K562 (cell line): ENCODE measurements around the gene SNIP1. TPM values are rescaled to one million over a fixed set of nuclear protein-coding genes. Genes with fewer than 3 reads are reported as not detected.

Experiments used
- ATAC-seq: fragments of 200-7000 bp; cut with Tn5 transposase; 3 replicates; pipeline ENCODE4 v1.9.1; 2020; ENCODE audit warnings: moderate library complexity
- BruUV-seq: library from RNA; stranded (reverse); fragments of 400-500 nt; replicated peaks from 2 replicates; lab custom pipeline; 2021; lab: Mats Ljungman, UMichigan
- CTCF ChIA-PET: fragments of 300-600 bp; formaldehyde crosslinking; extraction: SDS; loops from one replicate; lab custom pipeline; 2021; ENCODE audit warnings: low intra/inter-chr PET ratio; lab: Yijun Ruan, JAX
- POLR2A ChIA-PET: fragments of 300-600, 350-650 bp; sonication (Branson Sonifier 250); formaldehyde crosslinking; extraction: SDS; loops from one replicate; lab custom pipeline; 2021; ENCODE audit warnings: antibody characterized with exemption, inconsistent platforms; lab: Yijun Ruan, JAX
- DNase-seq, 4 experiments: peaks; one replicate each; pipeline versions ENCODE4 v3.0.0 to v3.0.0-alpha.2; 2011 to 2018; ENCODE audit warnings: low spot score in 3 of 4, mixed read lengths in 3 of 4; ENCODE audit errors: extremely low read depth in 1 of 4
- FAIRE-seq: peaks from 2 replicates; lab custom pipeline; 2011; peaks lifted over from hg19 to GRCh38; lab: Jason Lieb, UNC
- H2AFZ ChIP-seq: 2 replicates; pipeline ENCODE4 v1.6.0; 2011; ENCODE audit warnings: low read depth, low read length, control low read depth, inconsistent platforms
- H3K27ac ChIP-seq: fragments of 200-600 bp; 3 replicates; pipeline ENCODE4 v1.8.0; 2011; ENCODE audit warnings: low read depth, mild to moderate bottlenecking, control low read depth, inconsistent platforms, low read length, moderate library complexity, mixed read lengths; ENCODE audit errors: extremely low read depth
- H3K27me3 ChIP-seq, 2 experiments: fragments of 300-600 bp in 1 of 2; 2 replicates in 1 of 2; 3 replicates in 1 of 2; pipeline versions ENCODE4 v1.6.0 to v1.8.0; 2011; ENCODE audit warnings: inconsistent platforms in 2 of 2, low read length in 2 of 2, mild to moderate bottlenecking in 1 of 2, mixed read lengths in 1 of 2, moderate library complexity in 1 of 2; ENCODE audit not compliant: control insufficient read depth in 2 of 2, insufficient read depth in 2 of 2
- H3K36me3 ChIP-seq: fragments of 300-600 bp; 3 replicates; pipeline ENCODE4 v1.8.0; 2011; ENCODE audit warnings: mild to moderate bottlenecking, low read length, inconsistent platforms; ENCODE audit not compliant: control insufficient read depth, insufficient read depth
- H3K4me1 ChIP-seq, 2 experiments: fragments of 200-600 bp in 1 of 2; replicated peaks in 1 of 2; 2 replicates in 1 of 2; 3 replicates in 1 of 2; pipeline versions ENCODE4 v1.5.1 to v1.8.0; 2011; ENCODE audit warnings: inconsistent platforms in 2 of 2, low read length in 2 of 2, mild to moderate bottlenecking in 1 of 2, mixed read lengths in 1 of 2, moderate library complexity in 1 of 2; ENCODE audit not compliant: control insufficient read depth in 2 of 2, insufficient read depth in 2 of 2
- H3K4me2 ChIP-seq: 2 replicates; pipeline ENCODE4 v1.6.1; 2011; ENCODE audit warnings: low read length, control low read depth, inconsistent platforms, mixed read lengths; ENCODE audit not compliant: insufficient read depth
- H3K4me3 ChIP-seq: fragments of 200-600 bp; sonication (generic), shearing (Covaris generic); 2 replicates; pipeline ENCODE4 v1.5.1; 2016; ENCODE audit warnings: control low read depth, inconsistent platforms
- H3K79me2 ChIP-seq: fragments of 200-600 bp; 3 replicates; pipeline ENCODE4 v1.8.0; 2011; ENCODE audit warnings: low read length, inconsistent platforms; ENCODE audit not compliant: control insufficient read depth, insufficient read depth
- H3K9ac ChIP-seq, 2 experiments: 2 replicates each; pipeline versions ENCODE4 v1.6.0 to v1.6.1; 2011; ENCODE audit warnings: low read depth in 2 of 2, low read length in 2 of 2, control low read depth in 1 of 2, inconsistent platforms in 1 of 2, mild to moderate bottlenecking in 1 of 2, mixed read lengths in 1 of 2; ENCODE audit not compliant: insufficient read depth in 1 of 2
- H3K9me1 ChIP-seq: one replicate; pipeline ENCODE4 v1.6.0; 2011; ENCODE audit warnings: inconsistent platforms, mild to moderate bottlenecking, low read length, moderate library complexity; ENCODE audit not compliant: control insufficient read depth, insufficient read depth
- H3K9me3 ChIP-seq: replicated peaks from 2 replicates; pipeline ENCODE4 v1.5.1; 2011; ENCODE audit warnings: low read depth, low read length, inconsistent platforms; ENCODE audit not compliant: control insufficient read depth, insufficient read depth
- H4K20me1 ChIP-seq: replicated peaks from 2 replicates; pipeline ENCODE4 v1.6.1; 2011; ENCODE audit warnings: low read length, inconsistent platforms, mixed read lengths; ENCODE audit not compliant: control insufficient read depth, insufficient read depth
- CGGBP1 ChIP-seq: fragments of 250-450 bp; sonication (Bioruptor Pico); IDR thresholded peaks from 2 replicates; pipeline ENCODE4 v1.9.0; 2021; ENCODE audit warnings: mild to moderate bottlenecking
- E4F1 ChIP-seq: fragments of 250-450 bp; sonication (Bioruptor Pico); IDR thresholded peaks from 2 replicates; pipeline ENCODE4 v1.5.0; 2021; ENCODE audit warnings: mild to moderate bottlenecking, borderline replicate concordance
- FOXJ2 ChIP-seq: fragments of 200-800 bp; sonication (Bioruptor generic); IDR thresholded peaks from 2 replicates; pipeline ENCODE4 v1.6.1; 2016; ENCODE audit warnings: missing genetic modification characterization, missing compliant biosample characterization
- SOX6 ChIP-seq: fragments of 450-650 bp; IDR thresholded peaks from 2 replicates; pipeline ENCODE4 v1.6.1; 2014; ENCODE audit warnings: mild to moderate bottlenecking
- SUPT5H ChIP-seq: fragments of 450-650 bp; IDR thresholded peaks from 2 replicates; pipeline ENCODE4 v1.6.1; 2016
- U2AF2 ChIP-seq: fragments of 200-400 bp; formaldehyde crosslinking; optimal IDR thresholded peaks from 2 replicates; pipeline ENCODE3; 2017; ENCODE audit warnings: low read depth, mild to moderate bottlenecking, low read length
- ZNF133 ChIP-seq: fragments of 250-450 bp; sonication (Bioruptor Pico); IDR thresholded peaks from 2 replicates; pipeline ENCODE4 v1.4.0; 2020; ENCODE audit warnings: mild to moderate bottlenecking
- ZNF232 ChIP-seq: sonication (generic); formaldehyde crosslinking; IDR thresholded peaks from 2 replicates; pipeline ENCODE4 v1.8.0; 2022; ENCODE audit warnings: mild to moderate bottlenecking, missing genetic modification reagents
- ZNF253 ChIP-seq: fragments of 250-450 bp; sonication (Bioruptor Pico); conservative IDR thresholded peaks from 2 replicates; pipeline ENCODE4 v1.6.1; 2021; ENCODE audit warnings: mild to moderate bottlenecking
- WGBS: fragments of 100-300 bp; shearing (Covaris generic); methylation state at CpG from one replicate; pipeline ENCODE4 v1.1.6; 2016; ENCODE audit warnings: low coverage, mixed read lengths; ENCODE audit not compliant: insufficient coverage; ENCODE audit errors: missing lambda C conversion rate; 5-methylcytosine and 5-hydroxymethylcytosine counted together
- in situ Hi-C: fragments of 300-500 bp; cut with MboI; formaldehyde crosslinking; loops from 4 replicates; pipeline ENCODE4 v1.15.0; 2018; ENCODE audit warnings: inconsistent platforms, mixed read lengths
- intact Hi-C: fragments of 100-400 bp; cut with micrococcal nuclease; formaldehyde crosslinking; loops from 2 replicates; pipeline ENCODE4 v1.14.2; 2022
- polyA plus RNA-seq, 8 experiments: library from polyadenylated mRNA; depleted of rRNA in 4 of 8; stranded (reverse) in 5 of 8; unstranded in 3 of 8; fragments of >200 nt; fragmentation: Nextera tagmentation in 2 of 8; fragmentation: Illumina TruSeq in 1 of 8; extraction: Ambion mirVana in 2 of 8; extraction: Trizol in 1 of 8; gene quantifications; 2 replicates each; pipeline versions ENCODE4 v1.2.1 to v1.2.3, GENCODE V29; 2011 to 2014; ENCODE audit warnings: inconsistent platforms in 1 of 8, missing spikeins in 1 of 8
- total RNA-seq, 7 experiments: library from RNA; depleted of rRNA in 6 of 7; stranded (reverse); fragments of >200 nt in 6 of 7; fragmentation: Illumina TruSeq in 2 of 7; extraction: Trizol in 2 of 7; gene quantifications; 2 replicates each; pipeline versions ENCODE4 v1.2.1 to v1.2.3, GENCODE V29; 2011 to 2021; ENCODE audit warnings: low replicate concordance in 1 of 7
- TF ChIP-seq, protein P1 (sequence below), 2 experiments: fragments of 450-650 bp in 1 of 2; IDR thresholded peaks; 2 replicates each; pipeline ENCODE4 v1.6.1; 2011 to 2017; ENCODE audit warnings: low read depth in 2 of 2, antibody characterized with exemption in 1 of 2, borderline replicate concordance in 1 of 2, low read length in 1 of 2, mild to moderate bottlenecking in 1 of 2, mixed read lengths in 1 of 2; ENCODE audit not compliant: control insufficient read depth in 1 of 2

The SNIP1 gene
- total and polyA plus RNA-seq, 9 of the 15 experiments (the other 6 are each of a cell fraction or from before 2014, with no cell fraction given), result 2.9 to 25.9 (median 14.6) TPM

GRCh38 chr1:37601441-37601840, 47.3 kb upstream of the SNIP1 start (continued):
- no peak for TF ChIP-seq FOXJ2 (tag)

DNA sequence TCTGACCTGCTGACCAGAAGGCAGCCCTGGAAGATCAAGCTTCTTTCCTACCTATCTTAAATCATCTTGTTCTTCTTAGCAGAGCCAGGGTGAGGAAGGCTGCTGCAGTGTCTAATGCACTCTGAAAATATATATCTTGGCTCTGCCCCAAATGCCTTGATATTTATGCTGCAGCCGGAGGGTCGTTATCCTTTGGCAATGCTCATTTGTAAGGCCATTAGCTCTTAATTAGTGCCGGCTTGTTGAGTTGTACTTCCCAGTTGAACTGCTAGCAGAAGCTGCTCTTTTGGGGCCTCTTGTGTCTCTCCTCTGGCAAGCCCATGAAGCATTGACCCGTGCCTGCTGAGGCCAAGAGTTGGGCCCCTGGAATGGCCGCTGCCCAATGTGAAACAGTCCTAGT, 45.8 kb upstream of the SNIP1 start:
- H3K4me1 ChIP-seq, result peaks cover 2 to 6% of the 10 kb centered on the region in 2 experiments; a peak in 2 of 5 replicates
- no peak for DNase-seq
- no peaks in the 10 kb centered on the region for H3K9me3 ChIP-seq
- WGBS, result 20% methylated on average over 5 of the region's 5 CpGs
- H3K27me3 ChIP-seq, result peaks cover 27 to 36% of the 10 kb centered on the region in 2 experiments
- BruUV-seq, result no TSS peak
- ChIA-PET POLR2A (interaction anchor here (0.6 to 1.9 kb wide), 4 partner anchors 11 to 148 kb away, joined by 3 to 6 read pairs (median 4); no protein-coding TSS in a partner anchor), CTCF (no interaction called here)
- no peak overlapping the region for H3K4me3 ChIP-seq
- TF ChIP-seq ZNF232 (CRISPR knock-in tag), result no peak
- no peak for TF ChIP-seq E4F1 (CRISPR knock-in tag)
- TF ChIP-seq U2AF2, result no peak
- no peak for TF ChIP-seq ZNF133 (CRISPR knock-in tag)
- TF ChIP-seq SOX6, result no peak
- TF ChIP-seq, protein P1, sequence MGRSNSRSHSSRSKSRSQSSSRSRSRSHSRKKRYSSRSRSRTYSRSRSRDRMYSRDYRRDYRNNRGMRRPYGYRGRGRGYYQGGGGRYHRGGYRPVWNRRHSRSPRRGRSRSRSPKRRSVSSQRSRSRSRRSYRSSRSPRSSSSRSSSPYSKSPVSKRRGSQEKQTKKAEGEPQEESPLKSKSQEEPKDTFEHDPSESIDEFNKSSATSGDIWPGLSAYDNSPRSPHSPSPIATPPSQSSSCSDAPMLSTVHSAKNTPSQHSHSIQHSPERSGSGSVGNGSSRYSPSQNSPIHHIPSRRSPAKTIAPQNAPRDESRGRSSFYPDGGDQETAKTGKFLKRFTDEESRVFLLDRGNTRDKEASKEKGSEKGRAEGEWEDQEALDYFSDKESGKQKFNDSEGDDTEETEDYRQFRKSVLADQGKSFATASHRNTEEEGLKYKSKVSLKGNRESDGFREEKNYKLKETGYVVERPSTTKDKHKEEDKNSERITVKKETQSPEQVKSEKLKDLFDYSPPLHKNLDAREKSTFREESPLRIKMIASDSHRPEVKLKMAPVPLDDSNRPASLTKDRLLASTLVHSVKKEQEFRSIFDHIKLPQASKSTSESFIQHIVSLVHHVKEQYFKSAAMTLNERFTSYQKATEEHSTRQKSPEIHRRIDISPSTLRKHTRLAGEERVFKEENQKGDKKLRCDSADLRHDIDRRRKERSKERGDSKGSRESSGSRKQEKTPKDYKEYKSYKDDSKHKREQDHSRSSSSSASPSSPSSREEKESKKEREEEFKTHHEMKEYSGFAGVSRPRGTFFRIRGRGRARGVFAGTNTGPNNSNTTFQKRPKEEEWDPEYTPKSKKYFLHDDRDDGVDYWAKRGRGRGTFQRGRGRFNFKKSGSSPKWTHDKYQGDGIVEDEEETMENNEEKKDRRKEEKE (IDR thresholded peaks at IDR 0.05; ENCODE audit: borderline replicate concordance in 1 of 2, control insufficient read depth in 1 of 2, low read depth in 2 of 2, low read length in 1 of 2), result no peak
- TF ChIP-seq CGGBP1, result no peak
- TF ChIP-seq SUPT5H, result no peak
- no peak for TF ChIP-seq ZNF253 (CRISPR knock-in tag)
- H3K79me2 ChIP-seq, result peaks cover 11% of the 10 kb centered on the region
- H4K20me1 ChIP-seq, result peaks cover 3% of the 10 kb centered on the region; the same call in 1 of the 2 replicates
- H3K4me2 ChIP-seq, result no peak overlapping the region
- no peaks in the 10 kb centered on the region for H3K36me3 ChIP-seq
- intact Hi-C loops, result loop anchor here (10.0 kb wide), 2 partner anchors 145 to 165 kb away; partner anchors contain the start of gene EPHA10
- no peaks in the 10 kb centered on the region for H3K9me1 ChIP-seq
- no peak overlapping the region for H3K27ac ChIP-seq
- in situ Hi-C loops, result no loop called here
- no peak overlapping the region for H2AFZ ChIP-seq
- no peak overlapping the region for H3K9ac ChIP-seq
- ATAC-seq, result no peak
- no peak for FAIRE-seq
